ENCODE data around the gene HDDC3.

The HDDC3 gene

DNA sequence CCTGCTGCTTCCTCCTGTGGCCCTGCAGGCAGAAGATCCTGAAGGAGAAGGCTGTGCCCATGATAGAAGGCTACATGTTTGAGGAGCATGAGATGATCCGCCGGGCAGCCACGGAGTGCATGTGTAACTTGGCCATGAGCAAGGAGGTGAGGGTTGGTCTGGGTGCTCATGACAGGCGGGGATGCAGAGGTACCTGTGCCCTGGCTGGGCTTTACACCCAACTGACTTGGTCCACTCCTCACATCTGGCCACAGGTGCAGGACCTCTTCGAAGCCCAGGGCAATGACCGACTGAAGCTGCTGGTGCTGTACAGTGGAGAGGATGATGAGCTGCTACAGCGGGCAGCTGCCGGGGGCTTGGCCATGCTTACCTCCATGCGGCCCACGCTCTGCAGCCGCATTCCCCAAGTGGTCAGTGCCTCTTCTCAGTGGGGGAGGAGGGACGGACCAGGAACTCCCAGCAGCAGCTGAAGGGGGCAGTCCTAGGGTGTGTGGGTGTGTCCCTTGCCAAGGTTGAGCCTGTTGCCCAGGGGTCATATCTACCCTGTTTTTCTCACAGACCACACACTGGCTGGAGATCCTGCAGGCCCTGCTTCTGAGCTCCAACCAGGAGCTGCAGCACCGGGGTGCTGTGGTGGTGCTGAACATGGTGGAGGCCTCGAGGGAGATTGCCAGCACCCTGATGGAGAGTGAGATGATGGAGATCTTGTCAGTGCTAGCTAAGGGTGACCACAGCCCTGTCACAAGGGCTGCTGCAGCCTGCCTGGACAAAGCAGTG is 20.7 kb upstream of the HDDC3 start:
- H4K5ac ChIP-seq (ENCODE audit: low read length) = no peak overlapping the region
- H3K9ac ChIP-seq (ENCODE audit: low read length) = no peak overlapping the region
- H2BK5ac ChIP-seq (ENCODE audit: low read length) = no peak overlapping the region
- no peak overlapping the region for H3K56ac ChIP-seq (ENCODE audit: low read length)
- no peak for DNase-seq
- no peaks in the 10 kb centered on the region for H3K79me2 ChIP-seq (ENCODE audit: control insufficient read depth, insufficient read depth, low read length)
- peaks cover 3% of the 10 kb centered on the region for H3K4me1 ChIP-seq (ENCODE audit: control insufficient read depth, low read depth, low read length)
- H3K23ac ChIP-seq (ENCODE audit: low read length) = no peak overlapping the region
- H3K27ac ChIP-seq (ENCODE audit: low read depth, low read length) = no peak overlapping the region
- H3K18ac ChIP-seq (ENCODE audit: low read length) = no peak overlapping the region
- H2BK15ac ChIP-seq (replicated peaks; ENCODE audit: low read depth) = no peak overlapping the region
- H3K27me3 ChIP-seq (ENCODE audit: insufficient read depth, low read length, poor library complexity) = no peaks in the 10 kb centered on the region
- no peak overlapping the region for H3K4me2 ChIP-seq (ENCODE audit: low read length)
- no peak overlapping the region for H3K4ac ChIP-seq (ENCODE audit: low read depth, low read length)
- H2BK120ac ChIP-seq (ENCODE audit: low read depth, low read length) = no peak overlapping the region
- H3K79me1 ChIP-seq (ENCODE audit: low read length) = peaks cover 2% of the 10 kb centered on the region
- H2AK5ac ChIP-seq (ENCODE audit: low read length) = no peak overlapping the region
- H4K8ac ChIP-seq (ENCODE audit: low read depth, low read length) = no peak overlapping the region
- peaks cover 8% of the 10 kb centered on the region for H3K36me3 ChIP-seq (ENCODE audit: control insufficient read depth, insufficient read depth, low read length)
- no peak overlapping the region for H3K4me3 ChIP-seq (ENCODE audit: low read length)
- no CpG with 5 or more reads among the region's 14 CpGs for WGBS (ENCODE audit: extremely low coverage, insufficient coverage, low lambda C conversion rate)

DNA sequence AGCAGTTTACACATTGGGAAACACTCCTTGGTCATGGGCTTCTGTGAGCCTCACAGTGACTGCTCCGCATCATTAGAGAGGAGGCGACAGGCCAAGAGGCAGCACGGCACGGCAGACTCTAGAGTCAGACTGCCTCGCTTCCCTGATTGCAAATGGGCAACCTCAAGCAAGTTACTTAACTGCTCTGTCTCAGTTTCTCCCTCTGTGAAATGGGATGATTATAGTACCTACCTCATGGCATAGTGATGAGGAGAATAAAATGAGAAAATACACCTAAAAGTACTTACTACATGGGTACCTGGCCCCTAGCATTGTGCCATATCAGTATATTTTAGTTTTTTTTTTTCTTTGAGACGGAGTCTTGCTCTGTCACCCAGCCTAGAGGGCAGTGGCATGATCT is 18.3 kb upstream of the HDDC3 start:
- Histone ChIP-seq H3K4me3 (ENCODE audit: low read length) (no peak overlapping the region), H3K36me3 (ENCODE audit: control insufficient read depth, insufficient read depth, low read length) (peaks cover 13% of the 10 kb centered on the region), H3K18ac (ENCODE audit: low read length) (no peak overlapping the region), H2BK5ac (ENCODE audit: low read length) (no peak overlapping the region), H4K8ac (ENCODE audit: low read depth, low read length) (no peak overlapping the region), H3K56ac (ENCODE audit: low read length) (no peak overlapping the region), H3K27me3 (ENCODE audit: insufficient read depth, low read length, poor library complexity) (no peaks in the 10 kb centered on the region), H4K5ac (ENCODE audit: low read length) (no peak overlapping the region), H3K4me2 (ENCODE audit: low read length) (no peak overlapping the region), H3K23ac (ENCODE audit: low read length) (no peak overlapping the region), H3K79me1 (ENCODE audit: low read length) (no peaks in the 10 kb centered on the region), H3K4me1 (ENCODE audit: control insufficient read depth, low read depth, low read length) (peaks cover 1% of the 10 kb centered on the region), H3K9ac (ENCODE audit: low read length) (no peak overlapping the region), H3K79me2 (ENCODE audit: control insufficient read depth, insufficient read depth, low read length) (no peaks in the 10 kb centered on the region), H2BK15ac (replicated peaks; ENCODE audit: low read depth) (no peak overlapping the region), H2AK5ac (ENCODE audit: low read length) (no peak overlapping the region), H3K4ac (ENCODE audit: low read depth, low read length) (no peak overlapping the region), H2BK120ac (ENCODE audit: low read depth, low read length) (no peak overlapping the region), H3K27ac (ENCODE audit: low read depth, low read length) (no peak overlapping the region)
- no peak for DNase-seq
- WGBS (ENCODE audit: extremely low coverage, insufficient coverage, low lambda C conversion rate) = no CpG with 5 or more reads among the region's 6 CpGs

DNA sequence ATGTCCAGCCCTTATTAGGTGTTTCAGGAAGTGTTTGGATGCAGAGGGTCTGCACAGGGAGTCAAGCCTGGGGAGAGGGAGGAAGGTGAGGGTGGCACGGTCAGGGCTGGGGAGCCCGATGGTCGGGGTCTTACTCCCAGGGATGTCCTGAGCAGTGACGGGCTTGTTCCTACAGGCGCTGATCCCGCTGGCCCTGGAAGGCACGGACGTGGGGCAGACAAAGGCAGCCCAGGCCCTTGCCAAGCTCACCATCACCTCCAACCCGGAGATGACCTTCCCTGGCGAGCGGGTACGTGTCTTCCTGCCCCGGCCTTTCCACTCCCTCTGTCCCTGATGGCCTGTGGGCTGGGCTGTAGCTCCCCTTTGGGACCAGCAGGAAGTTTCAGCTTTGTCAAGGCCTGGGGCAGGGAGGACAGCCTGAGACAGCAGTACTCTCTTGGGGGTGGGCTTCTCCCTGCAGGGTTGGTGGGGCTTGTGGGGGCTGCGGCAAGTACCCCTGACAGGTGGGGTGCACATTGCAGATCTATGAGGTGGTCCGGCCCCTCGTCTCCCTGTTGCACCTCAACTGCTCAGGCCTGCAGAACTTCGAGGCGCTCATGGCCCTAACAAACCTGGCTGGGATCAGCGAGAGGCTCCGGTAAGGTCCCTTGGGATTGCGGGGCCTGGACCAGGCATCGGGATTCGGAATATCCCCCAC is 17.8 kb upstream of the HDDC3 start:
- no peaks in the 10 kb centered on the region for H3K4me1 ChIP-seq (ENCODE audit: control insufficient read depth, low read depth, low read length)
- no peak overlapping the region for H2BK15ac ChIP-seq (replicated peaks; ENCODE audit: low read depth)
- no peak overlapping the region for H2AK5ac ChIP-seq (ENCODE audit: low read length)
- no peak for DNase-seq
- no peak overlapping the region for H3K4me3 ChIP-seq (ENCODE audit: low read length)
- no peak overlapping the region for H3K27ac ChIP-seq (ENCODE audit: low read depth, low read length)
- no peak overlapping the region for H2BK120ac ChIP-seq (ENCODE audit: low read depth, low read length)
- no peak overlapping the region for H4K5ac ChIP-seq (ENCODE audit: low read length)
- no peaks in the 10 kb centered on the region for H3K27me3 ChIP-seq (ENCODE audit: insufficient read depth, low read length, poor library complexity)
- no peak overlapping the region for H3K4ac ChIP-seq (ENCODE audit: low read depth, low read length)
- H3K9ac ChIP-seq (ENCODE audit: low read length) = no peak overlapping the region
- WGBS (ENCODE audit: extremely low coverage, insufficient coverage, low lambda C conversion rate) = no CpG with 5 or more reads among the region's 23 CpGs
- no peak overlapping the region for H3K4me2 ChIP-seq (ENCODE audit: low read length)
- H2BK5ac ChIP-seq (ENCODE audit: low read length) = no peak overlapping the region
- H3K56ac ChIP-seq (ENCODE audit: low read length) = no peak overlapping the region
- no peak overlapping the region for H4K8ac ChIP-seq (ENCODE audit: low read depth, low read length)
- no peaks in the 10 kb centered on the region for H3K79me2 ChIP-seq (ENCODE audit: control insufficient read depth, insufficient read depth, low read length)
- H3K18ac ChIP-seq (ENCODE audit: low read length) = no peak overlapping the region
- peaks cover 13% of the 10 kb centered on the region for H3K36me3 ChIP-seq (ENCODE audit: control insufficient read depth, insufficient read depth, low read length)
- no peak overlapping the region for H3K23ac ChIP-seq (ENCODE audit: low read length)
- no peaks in the 10 kb centered on the region for H3K79me1 ChIP-seq (ENCODE audit: low read length)

DNA sequence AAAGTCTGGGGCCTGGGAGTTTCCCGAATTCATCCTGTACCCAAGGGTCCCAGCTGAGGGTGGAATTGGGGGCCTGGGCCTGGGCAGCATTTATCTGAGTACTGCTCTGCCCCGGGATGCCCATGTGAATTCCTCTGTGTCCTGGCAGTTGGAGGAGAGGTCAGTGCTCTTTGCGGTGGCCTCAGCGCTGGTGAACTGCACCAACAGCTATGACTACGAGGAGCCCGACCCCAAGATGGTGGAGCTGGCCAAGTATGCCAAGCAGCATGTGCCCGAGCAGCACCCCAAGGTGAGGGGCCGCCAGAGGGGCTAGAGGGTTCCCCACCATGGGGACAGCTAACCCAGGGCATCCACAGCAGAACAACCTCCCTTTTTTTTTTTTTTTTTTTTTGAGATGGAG is 16.2 kb upstream of the HDDC3 start:
- no peak overlapping the region for H4K5ac ChIP-seq (ENCODE audit: low read length)
- H3K18ac ChIP-seq (ENCODE audit: low read length) = no peak overlapping the region
- H3K79me2 ChIP-seq (ENCODE audit: control insufficient read depth, insufficient read depth, low read length) = no peaks in the 10 kb centered on the region
- no peak overlapping the region for H3K4me2 ChIP-seq (ENCODE audit: low read length)
- no peaks in the 10 kb centered on the region for H3K27me3 ChIP-seq (ENCODE audit: insufficient read depth, low read length, poor library complexity)
- H2BK5ac ChIP-seq (ENCODE audit: low read length) = no peak overlapping the region
- no peak overlapping the region for H3K23ac ChIP-seq (ENCODE audit: low read length)
- no peak overlapping the region for H3K27ac ChIP-seq (ENCODE audit: low read depth, low read length)
- H2BK120ac ChIP-seq (ENCODE audit: low read depth, low read length) = no peak overlapping the region
- WGBS (ENCODE audit: extremely low coverage, insufficient coverage, low lambda C conversion rate) = no CpG with 5 or more reads among the region's 8 CpGs
- H3K4me1 ChIP-seq (ENCODE audit: control insufficient read depth, low read depth, low read length) = no peaks in the 10 kb centered on the region
- H3K4ac ChIP-seq (ENCODE audit: low read depth, low read length) = no peak overlapping the region
- H3K9ac ChIP-seq (ENCODE audit: low read length) = no peak overlapping the region
- DNase-seq = no peak
- H2BK15ac ChIP-seq (replicated peaks; ENCODE audit: low read depth) = no peak overlapping the region
- no peak overlapping the region for H3K56ac ChIP-seq (ENCODE audit: low read length)
- no peak overlapping the region for H4K8ac ChIP-seq (ENCODE audit: low read depth, low read length)
- H3K4me3 ChIP-seq (ENCODE audit: low read length) = no peak overlapping the region
- peaks cover 15% of the 10 kb centered on the region for H3K36me3 ChIP-seq (ENCODE audit: control insufficient read depth, insufficient read depth, low read length)
- no peaks in the 10 kb centered on the region for H3K79me1 ChIP-seq (ENCODE audit: low read length)
- H2AK5ac ChIP-seq (ENCODE audit: low read length) = no peak overlapping the region

DNA sequence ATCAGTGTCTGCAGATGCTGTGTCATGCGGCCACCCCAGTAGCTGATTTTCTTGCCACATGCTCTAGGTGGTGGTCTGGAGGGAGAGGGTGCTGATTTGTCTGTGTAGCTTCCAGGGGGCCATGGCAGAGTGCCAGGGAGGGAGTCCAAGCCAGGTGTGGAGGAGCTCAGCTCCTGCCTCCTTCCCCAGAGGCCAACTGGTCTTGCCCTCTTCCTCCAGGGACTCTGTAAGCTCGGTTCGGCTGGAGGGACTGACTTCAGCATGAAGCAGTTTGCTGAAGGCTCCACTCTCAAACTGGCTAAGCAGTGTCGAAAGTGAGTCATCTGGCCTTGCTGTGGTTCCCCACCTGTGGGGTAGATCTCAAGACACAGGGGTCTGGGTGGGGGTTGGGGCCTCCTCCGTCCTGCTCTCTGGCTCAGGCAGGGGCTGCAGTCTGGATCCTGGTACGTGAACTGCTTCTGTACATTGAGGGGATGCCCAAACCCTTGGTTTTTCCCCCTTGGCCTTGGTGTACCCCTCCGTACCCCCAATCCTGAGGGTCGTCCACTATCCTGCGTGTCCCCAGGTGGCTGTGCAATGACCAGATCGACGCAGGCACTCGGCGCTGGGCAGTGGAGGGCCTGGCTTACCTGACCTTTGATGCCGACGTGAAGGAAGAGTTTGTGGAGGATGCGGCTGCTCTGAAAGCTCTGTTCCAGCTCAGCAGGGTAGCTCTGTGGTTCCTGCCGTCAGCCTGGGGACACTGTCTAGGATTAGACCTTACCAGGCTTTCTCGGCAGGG is 15.4 kb upstream of the HDDC3 start:
- Histone ChIP-seq H3K18ac (ENCODE audit: low read length) (no peak overlapping the region), H2BK120ac (ENCODE audit: low read depth, low read length) (no peak overlapping the region), H3K79me2 (ENCODE audit: control insufficient read depth, insufficient read depth, low read length) (no peaks in the 10 kb centered on the region), H3K27me3 (ENCODE audit: insufficient read depth, low read length, poor library complexity) (no peaks in the 10 kb centered on the region), H3K27ac (ENCODE audit: low read depth, low read length) (no peak overlapping the region), H3K79me1 (ENCODE audit: low read length) (no peaks in the 10 kb centered on the region), H3K56ac (ENCODE audit: low read length) (no peak overlapping the region), H4K8ac (ENCODE audit: low read depth, low read length) (no peak overlapping the region), H3K36me3 (ENCODE audit: control insufficient read depth, insufficient read depth, low read length) (peaks cover 16% of the 10 kb centered on the region), H4K5ac (ENCODE audit: low read length) (no peak overlapping the region), H2BK15ac (replicated peaks; ENCODE audit: low read depth) (no peak overlapping the region), H3K4me1 (ENCODE audit: control insufficient read depth, low read depth, low read length) (no peaks in the 10 kb centered on the region), H2AK5ac (ENCODE audit: low read length) (no peak overlapping the region), H2BK5ac (ENCODE audit: low read length) (no peak overlapping the region), H3K23ac (ENCODE audit: low read length) (no peak overlapping the region), H3K4ac (ENCODE audit: low read depth, low read length) (no peak overlapping the region), H3K4me3 (ENCODE audit: low read length) (no peak overlapping the region), H3K9ac (ENCODE audit: low read length) (no peak overlapping the region), H3K4me2 (ENCODE audit: low read length) (no peak overlapping the region)
- WGBS (ENCODE audit: extremely low coverage, insufficient coverage, low lambda C conversion rate) = no CpG with 5 or more reads among the region's 18 CpGs
- DNase-seq = no peak

All from mesendoderm (in vitro differentiated cells).